Mammary epithelial cell (primary cell): Measurements from ENCODE around the gene POLE.

ENCODE experiments used
- EZH2 ChIP-seq: IDR thresholded peaks from 2 replicates; pipeline ENCODE4 v1.6.1; 2012; ENCODE audit warnings: low read length, inconsistent platforms, borderline replicate concordance
- TF ChIP-seq, protein P1 (sequence below), 2 donors: IDR thresholded peaks in 1 of 2; conservative IDR thresholded peaks in 1 of 2; 2 replicates each; pipeline ENCODE4 v1.5.1; 2011 to 2012; ENCODE audit warnings: inconsistent platforms in 2 of 2, low read length in 2 of 2, mild to moderate bottlenecking in 2 of 2, control low read depth in 1 of 2, low read depth in 1 of 2; ENCODE audit not compliant: insufficient read depth in 1 of 2; ENCODE audit errors: extremely low read depth in 1 of 2

DNA sequence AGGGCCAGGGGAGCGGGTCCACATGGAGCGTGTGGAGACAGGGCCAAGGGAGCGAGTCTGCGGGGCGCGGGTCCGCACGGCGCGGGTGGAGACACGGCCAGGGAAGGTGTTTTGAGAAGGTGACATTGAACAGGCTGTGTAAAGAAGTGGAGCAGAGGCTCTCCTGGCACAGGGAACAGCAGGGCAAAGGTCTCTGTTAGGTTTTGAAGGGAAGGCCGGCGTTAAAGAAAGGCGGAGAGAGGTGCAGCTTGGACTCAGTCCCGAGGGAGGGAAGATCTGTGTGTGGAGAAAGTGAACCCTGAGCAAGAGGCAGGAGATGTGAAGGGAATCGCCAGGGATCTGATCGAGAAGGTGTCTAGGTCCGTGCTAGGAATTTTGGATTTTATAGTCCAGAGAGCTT, 2.1 kb upstream of the POLE start:
- TF ChIP-seq, protein P1, sequence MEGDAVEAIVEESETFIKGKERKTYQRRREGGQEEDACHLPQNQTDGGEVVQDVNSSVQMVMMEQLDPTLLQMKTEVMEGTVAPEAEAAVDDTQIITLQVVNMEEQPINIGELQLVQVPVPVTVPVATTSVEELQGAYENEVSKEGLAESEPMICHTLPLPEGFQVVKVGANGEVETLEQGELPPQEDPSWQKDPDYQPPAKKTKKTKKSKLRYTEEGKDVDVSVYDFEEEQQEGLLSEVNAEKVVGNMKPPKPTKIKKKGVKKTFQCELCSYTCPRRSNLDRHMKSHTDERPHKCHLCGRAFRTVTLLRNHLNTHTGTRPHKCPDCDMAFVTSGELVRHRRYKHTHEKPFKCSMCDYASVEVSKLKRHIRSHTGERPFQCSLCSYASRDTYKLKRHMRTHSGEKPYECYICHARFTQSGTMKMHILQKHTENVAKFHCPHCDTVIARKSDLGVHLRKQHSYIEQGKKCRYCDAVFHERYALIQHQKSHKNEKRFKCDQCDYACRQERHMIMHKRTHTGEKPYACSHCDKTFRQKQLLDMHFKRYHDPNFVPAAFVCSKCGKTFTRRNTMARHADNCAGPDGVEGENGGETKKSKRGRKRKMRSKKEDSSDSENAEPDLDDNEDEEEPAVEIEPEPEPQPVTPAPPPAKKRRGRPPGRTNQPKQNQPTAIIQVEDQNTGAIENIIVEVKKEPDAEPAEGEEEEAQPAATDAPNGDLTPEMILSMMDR (conservative IDR thresholded peaks at IDR 0.05 in 1 of 2, IDR thresholded peaks at IDR 0.05 in 1 of 2; ENCODE audit: extremely low read depth in 1 of 2, insufficient read depth in 1 of 2, low read depth in 1 of 2, low read length in 2 of 2) = no peak
- TF ChIP-seq EZH2 = no peak
